ENCODE measurements around the gene OSCAR.

OSCAR gene, protein sequence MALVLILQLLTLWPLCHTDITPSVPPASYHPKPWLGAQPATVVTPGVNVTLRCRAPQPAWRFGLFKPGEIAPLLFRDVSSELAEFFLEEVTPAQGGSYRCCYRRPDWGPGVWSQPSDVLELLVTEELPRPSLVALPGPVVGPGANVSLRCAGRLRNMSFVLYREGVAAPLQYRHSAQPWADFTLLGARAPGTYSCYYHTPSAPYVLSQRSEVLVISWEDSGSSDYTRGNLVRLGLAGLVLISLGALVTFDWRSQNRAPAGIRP

GRCh38 chr19:54100561-54100960 lies at the start of gene OSCAR:
TSS of gene OSCAR (minus strand) at chr19:54100803. CDS start at chr19:54100792, 11 bp downstream.
- no peak for DNase-seq

- DNase-seq: no peak
Measured at GRCh38 chr19:54149021-54149812, 48.6 kb upstream of the OSCAR start.

- peak; percentile 64 for DNase-seq
Measured at GRCh38 chr19:54148158-54148557, 47.6 kb upstream of the OSCAR start.

GRCh38 chr19:54147676-54148075 lies 47.1 kb upstream of the OSCAR start:
- DNase-seq: peak; percentile 91

GRCh38 chr19:54145541-54146158 lies 45.0 kb upstream of the OSCAR start:
- DNase-seq: no peak

GRCh38 chr19:54142166-54142780 lies 41.7 kb upstream of the OSCAR start:
- DNase-seq: no peak

DNA sequence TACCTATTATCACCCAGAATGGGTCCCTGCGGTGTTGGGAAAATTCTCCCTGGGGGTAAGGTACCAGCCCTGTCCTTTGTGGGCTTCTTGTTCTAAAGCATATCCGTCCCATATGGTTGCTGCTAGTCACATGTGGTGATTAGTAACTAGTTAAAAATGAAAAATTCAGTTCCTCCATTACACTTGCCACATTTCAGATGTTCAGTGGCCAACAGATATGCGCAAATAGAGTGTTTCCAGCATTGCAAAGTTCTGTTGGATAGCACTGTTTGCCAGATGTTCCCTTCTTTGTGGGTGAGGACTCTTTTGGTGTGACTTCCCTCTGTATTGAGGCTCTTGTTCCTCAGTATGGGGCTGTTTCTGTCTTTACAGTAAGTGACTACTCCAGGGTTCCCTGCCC lies 40.8 kb upstream of the OSCAR start:
- DNase-seq: no peak

DNA sequence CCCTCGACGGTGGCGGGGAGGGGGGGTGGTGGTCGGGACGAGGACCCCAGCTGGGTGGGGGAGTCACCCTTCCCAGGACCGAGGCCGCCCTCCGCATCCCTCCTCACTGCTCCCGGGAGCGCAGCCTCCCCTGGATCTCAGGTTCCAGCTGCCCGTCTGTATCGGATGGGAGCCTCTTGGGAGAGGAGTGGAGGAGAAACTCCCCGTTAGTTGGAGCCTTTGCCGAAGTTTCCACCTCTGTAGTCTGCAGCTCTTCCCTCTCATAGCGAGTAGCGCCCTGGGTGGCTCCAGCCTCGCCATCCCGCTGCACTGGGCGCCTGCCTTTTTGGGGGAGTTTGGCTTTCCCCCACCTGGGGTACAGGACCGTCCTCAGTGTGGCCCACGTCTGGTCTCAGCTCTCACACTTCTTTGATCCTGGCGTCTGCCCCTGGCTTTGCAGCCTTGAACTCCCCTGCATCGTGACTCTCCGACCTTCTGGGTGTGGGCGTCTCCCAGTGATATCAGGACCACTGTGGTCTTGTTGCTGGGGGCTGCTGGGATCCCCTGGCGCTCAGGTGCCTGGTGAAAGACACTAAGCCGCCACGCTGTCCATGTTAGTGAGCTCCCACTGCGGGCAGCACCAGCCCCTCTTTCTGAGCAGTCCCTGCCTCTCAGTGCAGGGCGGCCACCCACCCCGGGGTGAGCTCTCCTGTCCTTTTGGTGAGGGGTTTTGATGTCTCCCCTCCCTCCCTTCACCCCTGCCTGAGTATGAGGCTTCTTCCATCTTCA lies 38.1 kb upstream of the OSCAR start:
- DNase-seq: no peak

DNA sequence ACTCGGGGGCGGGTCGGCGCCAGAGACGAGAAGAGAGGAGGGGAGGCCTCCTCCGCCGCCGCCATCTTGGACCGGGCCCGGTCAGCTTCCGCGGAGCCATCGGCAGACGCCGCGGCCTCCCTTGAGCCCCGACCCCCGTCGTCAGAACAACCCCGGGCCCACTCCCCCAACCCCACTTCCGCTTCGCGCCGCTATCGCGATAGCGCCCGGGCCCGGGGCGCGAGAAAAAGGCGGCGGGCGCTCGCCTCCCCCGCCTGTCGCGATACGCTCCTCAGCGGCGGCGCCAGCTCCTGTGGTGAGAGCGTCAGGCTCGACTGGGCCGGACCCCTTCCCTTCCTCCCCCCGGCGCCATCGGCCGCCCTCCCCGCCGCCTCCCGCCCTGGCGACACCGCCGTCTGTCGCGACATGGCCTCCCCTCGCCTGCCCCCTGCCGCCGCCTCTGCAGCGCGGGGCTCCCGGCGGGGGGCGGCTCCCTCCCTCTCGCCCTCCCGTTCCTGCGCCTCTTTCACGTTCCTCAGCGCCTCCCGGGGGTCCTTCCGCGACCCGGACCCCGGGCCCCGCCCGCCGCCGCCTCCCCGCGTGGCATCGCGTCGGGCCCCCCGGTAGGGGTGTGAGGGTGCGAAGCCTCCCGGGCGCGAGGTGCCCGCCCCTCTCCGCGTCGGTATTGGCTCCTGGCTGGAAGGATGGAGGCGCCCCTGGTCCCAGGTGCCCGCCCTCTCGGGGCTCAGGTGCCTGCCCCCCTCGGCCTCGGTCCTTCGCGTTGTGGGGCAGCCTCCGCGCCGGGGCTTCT lies 37.3 kb upstream of the OSCAR start, which contains the start of gene CNOT3:
Gene CNOT3 (plus strand): TSS at position 64 of the 790 bp plus-strand sequence. CDS start 5,217 bp downstream, outside the sequence.
- DNase-seq: peak; percentile 13

- peak; percentile 100 for DNase-seq
Measured at GRCh38 chr19:54136864-54137698, 36.5 kb upstream of the OSCAR start.

- peak; percentile 58 for DNase-seq
Measured at GRCh38 chr19:54136086-54136863, 35.7 kb upstream of the OSCAR start.

DNA sequence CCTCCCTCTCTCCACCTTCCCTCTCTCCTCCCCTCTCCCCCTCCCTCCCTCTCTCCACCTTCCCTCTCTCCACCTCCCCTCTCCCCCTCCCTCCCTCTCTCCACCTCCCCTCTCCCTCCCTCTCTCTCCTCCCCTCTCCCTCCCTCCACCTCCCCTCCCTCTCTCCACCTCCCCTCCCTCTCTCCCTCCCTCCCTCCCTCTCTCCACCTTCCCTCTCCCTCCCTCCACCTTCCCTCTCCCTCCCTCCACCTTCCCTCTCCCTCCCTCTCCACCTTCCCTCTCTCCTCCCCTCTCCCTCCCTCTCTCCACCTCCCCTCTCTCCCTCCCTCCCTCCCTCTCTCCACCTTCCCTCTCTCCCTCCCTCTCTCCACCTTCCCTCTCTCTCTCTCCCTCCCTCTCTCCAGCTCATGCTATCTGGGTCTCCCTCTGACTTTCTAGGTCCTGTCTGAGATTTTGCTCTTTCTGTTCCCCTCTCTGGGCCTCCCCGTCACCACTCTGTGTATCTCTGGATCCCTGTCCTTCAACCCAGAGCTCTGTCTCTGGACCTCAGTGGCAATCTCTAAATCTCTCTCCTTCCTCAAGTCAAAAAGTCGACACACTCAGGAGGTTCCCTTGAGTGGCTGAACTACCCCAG lies 33.5 kb upstream of the OSCAR start:
- no peak for DNase-seq

DNA sequence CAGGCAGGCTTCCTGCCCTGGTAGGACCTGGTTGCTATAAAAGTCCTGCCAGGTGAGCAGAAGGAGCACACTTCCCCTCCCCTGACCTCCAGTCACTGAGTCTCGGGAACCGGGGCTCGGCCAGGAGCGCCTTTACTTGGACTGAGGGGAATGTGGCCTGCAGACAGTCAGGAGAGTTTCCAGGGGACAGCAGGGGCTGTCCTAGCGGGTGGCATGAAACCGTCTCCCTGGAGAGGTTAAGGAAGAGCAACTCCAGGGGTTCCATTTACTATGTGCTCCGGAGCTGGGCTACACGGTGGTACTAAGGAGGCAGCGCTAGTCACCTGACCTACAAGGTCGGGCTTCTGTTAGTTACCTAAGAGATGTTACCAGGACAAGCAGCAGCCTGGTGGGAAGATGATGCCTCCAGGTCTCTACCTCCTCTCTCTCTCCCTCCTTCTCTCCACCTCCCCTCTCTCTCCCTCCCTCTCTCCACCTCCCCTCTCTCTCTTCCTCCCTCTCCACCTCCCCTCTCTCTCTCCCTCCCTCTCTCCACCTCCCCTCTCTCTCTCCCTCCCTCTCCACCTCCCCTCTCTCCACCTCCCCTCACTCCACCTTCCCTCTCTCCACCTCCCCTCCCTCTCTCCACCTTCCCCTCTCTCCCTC lies 32.8 kb upstream of the OSCAR start:
- peak; percentile 21 for DNase-seq

- DNase-seq: no peak
Measured at GRCh38 chr19:54129617-54129996, 29.0 kb upstream of the OSCAR start.

GRCh38 chr19:54128796-54129616 lies 28.4 kb upstream of the OSCAR start:
- no peak for DNase-seq

DNA sequence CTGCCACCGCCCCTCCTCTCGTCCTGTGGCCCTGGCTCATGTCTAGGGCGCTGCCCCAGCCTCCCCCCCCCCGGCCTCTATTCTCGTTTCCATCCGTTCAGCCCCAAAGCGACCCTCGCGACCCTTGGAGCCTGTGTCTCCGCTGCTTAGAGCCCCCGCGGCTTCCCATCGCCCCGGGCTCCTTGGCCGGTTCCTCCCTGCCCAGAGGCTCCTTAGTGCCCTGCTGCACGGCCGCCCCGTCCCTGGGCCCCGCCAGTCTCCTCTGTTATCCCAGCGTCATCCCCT lies 27.8 kb upstream of the OSCAR start:
- no peak for DNase-seq

- DNase-seq: no peak
Measured at GRCh38 chr19:54127688-54128440, 27.3 kb upstream of the OSCAR start.

Data from NCI-H2227 treated with DMSO at 0.1 percent for 48 hours (cell line).